ENCODE data around the gene UBAP2L.
A peak's percentile ranks its signal among the peaks of the same experiment; 100 is the strongest.
"Not testable (repeated sequence)": the region's sequence is repeated elsewhere in the genome, so short reads cannot be mapped to it uniquely, and the experiment has no call there.

Gene UBAP2L

GRCh38 chr1:154198756-154199562, 21.8 kb upstream of the UBAP2L start:
- DNase-seq = peak; percentile 65

DNA sequence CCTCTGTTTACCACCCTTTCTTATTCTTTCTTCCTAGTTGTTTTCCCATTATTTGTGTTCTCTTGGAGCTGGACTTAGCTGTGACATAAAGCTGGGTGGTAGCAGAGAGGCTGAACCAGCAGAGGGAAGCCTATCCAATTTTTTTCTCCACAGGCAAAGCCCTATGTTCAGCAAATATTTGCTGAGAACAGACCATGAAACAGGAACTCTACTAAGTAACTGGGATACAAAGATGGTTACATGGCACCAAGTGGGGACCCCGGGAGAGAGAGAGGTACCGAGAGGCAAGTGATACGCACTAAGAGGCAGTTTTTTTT, 21.2 kb upstream of the UBAP2L start:
- no peak for DNase-seq

- DNase-seq = not testable (repeated sequence)
Measured at GRCh38 chr1:154205778-154206177, 15.0 kb upstream of the UBAP2L start.

DNA sequence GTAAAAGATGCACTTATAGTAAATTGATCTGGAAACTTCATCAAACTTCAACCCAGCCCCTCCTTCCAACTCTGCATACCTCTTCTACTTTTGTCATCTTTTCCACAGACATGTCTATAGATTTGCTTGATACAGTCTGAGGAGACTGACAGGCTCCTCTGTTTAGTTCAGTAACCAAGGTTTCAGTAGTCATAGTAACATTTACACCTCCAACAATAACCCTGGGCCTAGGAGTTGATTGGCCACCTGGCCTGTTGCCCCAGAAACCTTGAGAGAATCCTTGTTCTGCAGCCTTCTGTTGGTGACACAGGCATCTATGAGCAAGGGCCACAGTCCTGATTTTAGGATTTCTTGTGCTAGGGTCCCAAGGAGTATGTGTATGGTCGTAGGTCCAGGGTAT, 14.6 kb upstream of the UBAP2L start, which contains the start of gene CFAP141:
TSS of gene CFAP141 (minus strand) at position 138 of the 400 bp plus-strand sequence. CDS start at position 112, 26 bp downstream.
- DNase-seq = no peak

DNA sequence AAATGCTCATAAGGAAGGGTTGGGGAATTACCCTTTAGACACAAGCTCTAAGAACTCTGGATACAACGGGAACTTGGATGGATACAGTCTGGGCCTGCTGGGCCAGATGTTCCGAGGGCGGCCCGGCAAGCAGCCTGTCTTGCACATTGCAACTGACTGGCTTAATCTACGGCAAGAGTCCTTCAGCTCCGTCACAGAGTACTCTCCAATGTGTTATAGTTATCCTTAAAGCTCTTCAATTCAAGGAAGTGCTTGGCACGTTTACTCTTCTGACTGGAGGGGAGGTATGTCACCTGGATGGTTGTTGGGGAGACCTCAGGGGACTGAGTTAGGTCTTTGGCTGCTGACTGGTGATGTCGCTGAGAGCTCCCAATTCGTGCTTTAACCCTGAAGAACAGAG, 13.5 kb upstream of the UBAP2L start:
- no peak for DNase-seq

- no peak for DNase-seq
Measured at GRCh38 chr1:154208677-154209388, 11.9 kb upstream of the UBAP2L start.

DNA sequence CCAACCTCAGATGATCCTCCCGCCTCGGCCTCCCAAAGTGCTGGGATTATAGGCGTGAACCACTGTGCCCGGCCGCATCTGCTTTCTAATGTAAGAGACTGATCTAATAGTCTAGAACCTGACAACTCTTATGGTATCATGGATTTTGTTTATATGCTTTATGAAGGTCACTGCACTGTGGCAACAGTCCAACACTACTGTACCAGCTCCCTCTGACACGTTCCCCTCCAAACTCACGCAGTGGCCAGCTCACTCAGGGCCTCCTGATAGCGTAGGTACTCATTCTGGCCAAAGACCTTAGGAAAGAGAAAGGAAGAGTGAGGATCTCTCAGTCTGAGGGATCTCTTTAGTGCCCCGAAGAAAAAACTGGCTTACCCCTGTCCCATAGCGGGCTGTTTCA, 8.7 kb upstream of the UBAP2L start:
- DNase-seq = no peak

DNA sequence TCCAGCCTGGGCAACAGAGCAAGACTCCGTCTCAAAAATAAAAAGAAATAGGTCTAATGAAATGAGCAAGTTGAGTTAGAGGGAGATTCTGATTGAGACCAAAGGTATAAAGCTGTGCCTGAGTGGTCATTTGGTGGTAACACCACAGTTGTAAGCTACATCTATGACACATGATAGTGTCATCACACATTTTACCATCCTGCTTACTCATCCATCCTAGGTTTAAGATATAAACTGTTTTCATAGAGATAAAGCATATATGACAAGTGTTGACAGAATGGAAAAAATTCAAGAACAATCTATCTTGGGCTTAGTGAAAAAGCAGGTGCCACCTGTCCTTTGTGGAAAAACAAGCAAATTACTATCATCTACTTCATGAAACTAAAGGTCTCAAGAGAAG, 7.5 kb upstream of the UBAP2L start:
- peak; percentile 84 for DNase-seq

DNA sequence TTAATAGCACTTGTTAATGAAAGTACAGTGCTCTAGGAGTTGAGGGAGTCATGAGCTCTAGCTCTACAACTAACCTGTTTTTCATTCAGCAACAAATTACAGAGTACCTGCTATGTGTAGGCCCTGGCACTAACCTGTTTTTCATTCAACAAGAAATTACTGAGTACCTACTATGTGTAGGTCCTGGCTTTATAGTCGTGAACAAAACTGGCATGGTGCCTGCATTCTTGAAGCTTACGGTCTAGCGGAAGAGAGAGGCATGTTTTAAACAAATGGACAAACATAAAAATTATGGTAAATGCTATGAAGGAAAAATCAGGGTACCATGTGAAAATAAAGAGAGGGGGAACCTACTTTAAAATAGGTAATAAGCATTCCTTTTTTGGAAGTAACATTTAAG, 2.2 kb upstream of the UBAP2L start:
- no peak for DNase-seq

DNA sequence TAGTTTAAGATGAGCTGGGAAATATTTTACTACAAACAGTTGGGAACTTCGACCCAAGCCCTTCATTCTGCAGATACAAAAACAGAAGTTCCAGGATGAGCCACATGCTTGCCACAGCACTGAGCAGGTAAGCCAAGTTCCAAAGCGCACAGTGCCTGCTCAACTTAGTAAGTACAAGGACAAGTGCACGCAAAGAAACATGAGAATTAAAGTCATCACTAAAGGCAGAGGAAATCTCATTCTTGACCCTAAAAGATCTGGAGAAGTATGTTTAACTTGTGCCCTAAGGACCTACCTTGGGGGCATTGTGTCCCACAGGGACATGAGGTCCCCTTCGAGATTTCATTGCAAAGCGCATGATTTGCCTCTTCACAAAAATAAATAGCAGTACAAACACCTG, 1.2 kb upstream of the UBAP2L start:
- no peak for DNase-seq

GRCh38 chr1:154220970-154221277, 169 bp downstream of the UBAP2L start:
- no peak for DNase-seq

DNA sequence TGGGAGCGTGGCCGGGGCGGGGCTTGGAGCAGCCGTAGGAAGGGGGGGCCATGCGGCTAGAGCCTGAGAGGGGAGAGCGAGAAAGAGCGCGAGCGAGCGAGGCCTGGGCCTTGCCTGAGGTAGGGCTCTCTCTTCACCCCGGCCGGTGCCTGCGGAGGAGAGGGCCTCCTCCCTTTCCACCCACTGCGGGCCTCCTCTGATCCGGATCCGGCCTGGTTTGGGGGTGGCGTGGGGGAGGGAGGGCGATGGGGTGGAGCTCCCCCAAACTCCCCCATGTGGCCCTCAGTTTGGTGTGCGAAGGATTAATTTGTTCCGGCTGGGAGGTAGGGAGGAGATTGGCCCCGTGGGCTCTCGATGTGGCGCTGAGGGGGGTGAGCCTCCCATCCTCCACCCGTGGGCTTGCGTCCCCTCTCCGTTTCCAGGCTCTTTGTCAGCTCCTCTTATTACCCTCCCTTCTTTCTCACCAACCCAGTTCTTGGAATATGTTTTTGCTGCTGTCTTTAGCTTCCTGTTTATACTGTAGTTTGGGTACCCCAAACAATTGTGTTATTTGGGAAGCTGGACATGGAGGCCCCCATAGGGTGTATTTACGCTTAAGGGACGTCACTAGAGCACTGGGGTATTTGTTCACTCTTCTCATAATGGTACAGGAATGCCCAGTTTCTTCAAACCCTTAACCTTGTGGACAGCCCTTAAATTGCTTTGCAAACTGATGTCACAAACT, 685 bp downstream of the UBAP2L start:
- peak; percentile 71 for DNase-seq

DNA sequence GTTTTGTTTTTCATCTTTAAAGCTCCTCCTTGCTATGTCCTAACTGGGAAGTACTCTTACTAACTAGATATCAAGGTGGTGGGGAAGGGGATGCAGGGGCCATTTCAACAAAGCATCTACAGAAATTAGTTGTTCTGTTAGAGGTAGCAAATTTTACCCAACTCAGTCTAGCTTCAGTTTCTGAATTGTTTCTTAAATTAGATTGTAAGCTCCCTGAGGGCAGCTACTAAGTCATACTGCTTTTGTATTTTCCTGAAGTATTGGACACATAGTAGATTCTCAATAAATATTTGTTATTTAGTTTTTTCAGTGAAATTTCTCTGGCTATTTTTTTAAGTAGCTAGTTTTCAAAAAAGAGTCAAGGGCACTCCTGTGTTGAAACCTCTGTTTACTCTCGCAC, 1.8 kb downstream of the UBAP2L start:
- no peak for DNase-seq

DNA sequence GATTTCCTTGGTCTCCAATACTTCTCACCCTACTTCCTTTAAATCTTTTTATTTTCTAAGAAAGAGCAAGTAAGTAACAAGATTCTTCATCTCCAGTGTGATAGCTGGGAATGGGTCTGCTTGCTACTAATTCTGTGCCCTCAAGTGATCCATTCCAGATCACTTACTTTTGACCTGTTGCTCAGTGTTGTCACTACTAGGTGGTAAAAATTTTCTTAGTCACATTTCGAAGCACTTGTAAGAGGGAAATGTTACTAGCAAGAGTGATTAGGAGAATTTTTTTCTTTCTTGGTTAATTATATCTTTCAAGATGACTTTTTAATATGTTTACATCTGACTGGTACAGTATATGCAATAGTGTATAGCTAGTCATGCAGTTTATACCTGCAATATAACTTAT, 2.2 kb downstream of the UBAP2L start:
- DNase-seq = no peak

DNA sequence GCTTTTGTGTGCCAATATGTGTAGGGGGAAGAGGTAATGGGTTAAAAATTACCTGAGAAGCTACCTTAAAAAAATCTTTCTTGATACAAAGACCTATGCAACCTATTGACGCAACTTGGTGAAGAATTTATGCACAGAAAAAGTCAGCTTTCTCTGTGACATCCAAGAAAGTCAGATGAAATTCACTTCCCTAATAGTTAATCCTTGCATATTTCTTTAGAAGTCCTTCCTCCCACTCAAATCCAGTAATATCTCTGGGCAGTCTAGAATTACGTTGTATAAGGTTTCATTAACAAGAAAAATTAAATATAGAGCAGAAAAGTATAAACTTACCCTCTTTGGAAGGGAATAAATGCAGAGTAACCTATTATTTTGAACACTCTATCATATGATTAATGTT, 2.9 kb downstream of the UBAP2L start:
- DNase-seq = no peak

DNA sequence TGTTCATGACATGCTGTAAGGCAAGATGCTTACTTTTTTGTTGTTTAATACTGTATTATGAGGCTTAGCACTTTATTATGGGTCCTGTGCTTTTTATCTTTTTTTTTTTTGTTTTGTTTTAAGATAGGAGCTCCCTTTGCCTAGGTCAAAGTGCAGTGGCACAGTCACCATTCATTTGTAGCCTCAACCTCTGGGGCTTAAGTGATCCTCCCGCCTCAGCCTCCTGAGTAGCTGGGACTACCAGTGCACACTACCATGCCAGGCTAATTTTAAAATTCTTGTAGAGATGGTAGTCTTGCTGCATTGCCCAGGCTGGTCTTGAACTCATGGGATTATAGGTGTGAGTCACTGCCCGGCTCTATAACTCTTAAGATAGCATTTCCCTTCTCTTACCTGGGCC, 4.6 kb downstream of the UBAP2L start:
- no peak for DNase-seq

- DNase-seq = not testable (repeated sequence)
Measured at GRCh38 chr1:154231112-154231511, 10.4 kb downstream of the UBAP2L start.

GRCh38 chr1:154233127-154233526, 12.4 kb downstream of the UBAP2L start:
- not testable (repeated sequence) for DNase-seq

GRCh38 chr1:154236855-154237254, 16.1 kb downstream of the UBAP2L start:
- no peak for DNase-seq

DNA sequence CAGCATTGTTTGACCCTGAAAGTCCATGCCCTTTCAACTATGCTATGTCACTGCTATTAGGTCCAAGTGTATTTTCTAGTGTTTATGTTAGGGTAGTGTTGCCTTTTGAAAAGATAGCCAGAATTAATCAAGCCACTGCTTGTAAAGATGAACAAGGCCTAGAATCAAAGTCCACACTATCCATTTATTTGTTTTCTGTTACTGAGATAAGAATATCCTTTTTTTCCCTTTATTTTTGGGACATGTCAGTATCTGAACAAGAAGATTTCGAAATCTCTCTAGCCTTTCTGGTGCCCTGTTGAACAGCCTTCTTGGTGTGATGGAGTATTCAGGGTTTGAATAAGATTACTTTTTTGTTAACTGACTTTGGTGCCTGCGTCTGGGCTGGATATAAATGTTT, 16.7 kb downstream of the UBAP2L start:
- DNase-seq = no peak

GRCh38 chr1:154237880-154238506, 17.2 kb downstream of the UBAP2L start:
- DNase-seq = no peak

DNA sequence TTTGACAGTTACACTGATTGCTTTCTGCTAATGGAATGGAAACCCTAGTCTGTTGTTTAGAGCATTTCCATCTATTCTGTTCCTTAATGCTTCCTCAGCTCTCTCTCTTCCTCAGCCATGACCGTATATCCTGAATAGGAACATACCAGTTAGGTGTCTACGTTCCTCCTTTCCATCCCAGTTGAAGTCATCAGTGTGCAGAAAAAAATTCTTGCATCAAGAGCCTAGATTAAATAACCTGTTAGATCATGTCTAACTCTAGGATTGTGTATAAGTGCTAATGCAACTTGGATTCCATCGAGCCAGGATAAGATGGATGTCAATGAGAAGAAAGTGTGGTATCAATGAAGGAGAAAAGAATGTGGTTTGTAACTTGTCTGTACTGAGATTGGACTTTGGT, 18.7 kb downstream of the UBAP2L start:
- DNase-seq = no peak

- DNase-seq = no peak
Measured at GRCh38 chr1:154240294-154240833, 19.6 kb downstream of the UBAP2L start.
